Measurements from ENCODE around the gene STAC3.

DNA sequence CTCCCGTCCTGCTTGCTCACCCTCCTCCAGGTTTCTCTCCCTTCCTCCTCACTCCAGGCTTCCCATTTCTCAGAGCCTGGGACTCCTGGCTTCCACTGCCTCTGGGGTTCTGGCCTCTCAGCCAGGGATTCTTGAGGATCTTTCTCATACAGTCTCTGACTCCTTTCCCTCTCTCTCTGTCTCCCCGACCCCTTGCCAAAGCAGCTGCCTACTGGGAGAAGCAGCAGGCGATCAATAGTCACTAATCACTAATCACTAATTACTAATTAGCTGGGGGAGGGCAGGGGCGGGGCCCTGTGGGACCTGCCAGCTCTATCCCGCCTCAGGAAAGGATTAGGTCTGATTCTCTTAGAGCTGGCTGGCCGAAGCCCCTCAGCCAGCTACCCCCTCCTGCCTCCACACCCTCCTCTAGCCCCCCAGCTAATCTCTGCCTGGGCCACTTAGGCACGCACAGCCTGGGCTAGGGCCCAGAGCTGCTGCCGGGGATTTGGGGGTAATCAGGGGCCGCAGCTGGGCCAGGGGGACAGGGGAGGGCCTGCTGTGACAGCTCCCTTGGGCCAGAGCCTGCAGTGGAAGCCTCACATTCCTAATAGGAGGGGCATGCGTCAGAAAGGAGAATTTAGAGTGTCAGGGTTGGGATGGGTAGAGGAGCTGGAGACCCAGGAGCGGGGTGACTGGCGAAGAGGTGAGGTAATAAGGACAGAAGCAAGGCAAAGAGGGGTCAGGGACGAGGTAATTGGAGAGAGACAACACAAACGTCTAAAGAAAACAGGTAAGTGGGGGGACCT lies 31.6 kb downstream of the STAC3 start:
- TF ChIP-seq FOXK2 (IDR thresholded peaks at IDR 0.05) (no peak), SP1 (IDR thresholded peaks at IDR 0.05) (no peak), TARDBP (IDR thresholded peaks at IDR 0.05) (no peak), BHLHE40 (IDR thresholded peaks at IDR 0.05; ENCODE audit: borderline replicate concordance) (no peak)

All from HEK293T (cell line).